CD4-positive, alpha-beta T cell treated with Interferon alpha-2 for 1 hour (primary cell): ENCODE data around the gene ARHGAP8.

ENCODE experiments used
- DNase-seq, 2 donors: peaks; one replicate each; pipeline ENCODE4 v3.0.0-alpha.2; 2020 to 2022

The ARHGAP8 gene

GRCh38 chr22:44865193-44866057, 113.0 kb downstream of the ARHGAP8 start:
- DNase-seq = no peak

- DNase-seq = no peak
These were observed 116.8 kb downstream of the ARHGAP8 start for GRCh38 chr22:44869196-44869595.

GRCh38 chr22:44870021-44870420, 117.6 kb downstream of the ARHGAP8 start:
- DNase-seq = no peak

- DNase-seq = no peak
These were observed 119.4 kb downstream of the ARHGAP8 start for GRCh38 chr22:44871782-44872181.

GRCh38 chr22:44876921-44877320, 124.5 kb downstream of the ARHGAP8 start:
- no peak for DNase-seq

- DNase-seq = no peak
These were observed 126.3 kb downstream of the ARHGAP8 start for GRCh38 chr22:44878483-44879300.

- DNase-seq = no peak
These were observed 126.9 kb downstream of the ARHGAP8 start for GRCh38 chr22:44879301-44879680.

- DNase-seq = no peak
These were observed 128.4 kb downstream of the ARHGAP8 start for GRCh38 chr22:44880610-44881290.

- no peak for DNase-seq
These were observed 129.2 kb downstream of the ARHGAP8 start for GRCh38 chr22:44881624-44882023.

GRCh38 chr22:44882226-44882905, 130.0 kb downstream of the ARHGAP8 start:
- DNase-seq = no peak

GRCh38 chr22:44883011-44883421, 130.6 kb downstream of the ARHGAP8 start:
- no peak for DNase-seq

GRCh38 chr22:44884562-44884961, 132.2 kb downstream of the ARHGAP8 start:
- DNase-seq = no peak

GRCh38 chr22:44884968-44885805, 132.8 kb downstream of the ARHGAP8 start:
- DNase-seq = no peak

GRCh38 chr22:44885806-44886360, 133.5 kb downstream of the ARHGAP8 start:
- DNase-seq = no peak

- DNase-seq = no peak
These were observed 135.6 kb downstream of the ARHGAP8 start for GRCh38 chr22:44887941-44888366.

- no peak for DNase-seq
These were observed 136.3 kb downstream of the ARHGAP8 start for GRCh38 chr22:44888491-44889254.

GRCh38 chr22:44889255-44889878, 137.0 kb downstream of the ARHGAP8 start:
- no peak for DNase-seq

- no peak for DNase-seq
These were observed 138.3 kb downstream of the ARHGAP8 start for GRCh38 chr22:44890416-44891292.

- DNase-seq = no peak
These were observed 138.9 kb downstream of the ARHGAP8 start for GRCh38 chr22:44891293-44891747.
